Ishikawa (cell line): ENCODE results near the gene SLC9A9.
A peak's percentile ranks its signal among the peaks of the same experiment; 100 is the strongest.

Source experiments
- CEBPB ChIP-seq: IDR thresholded peaks from 2 replicates; pipeline ENCODE4 v1.6.1; 2012
- CREB1 ChIP-seq: IDR thresholded peaks from 2 replicates; pipeline ENCODE4 v1.6.1; 2012; ENCODE audit warnings: low read depth
- EGR1 ChIP-seq: IDR thresholded peaks from 2 replicates; pipeline ENCODE4 v1.6.1; 2012
- EP300 ChIP-seq: IDR thresholded peaks from 2 replicates; pipeline ENCODE4 v1.6.1; 2012; ENCODE audit warnings: borderline replicate concordance
- FOXM1 ChIP-seq: IDR thresholded peaks from 2 replicates; pipeline ENCODE4 v1.6.1; 2012; ENCODE audit warnings: low read depth, borderline replicate concordance
- NFIC ChIP-seq: IDR thresholded peaks from 2 replicates; pipeline ENCODE4 v1.6.1; 2012
- RAD21 ChIP-seq: IDR thresholded peaks from 2 replicates; pipeline ENCODE4 v1.6.1; 2012; ENCODE audit warnings: low read depth
- TAF1 ChIP-seq: IDR thresholded peaks from 2 replicates; pipeline ENCODE4 v1.6.1; 2012; ENCODE audit warnings: low read depth, mild to moderate bottlenecking
- TCF12 ChIP-seq: IDR thresholded peaks from 2 replicates; pipeline ENCODE4 v1.6.1; 2012; ENCODE audit warnings: low read depth
- TEAD4 ChIP-seq: IDR thresholded peaks from 2 replicates; pipeline ENCODE4 v1.6.1; 2012
- USF1 ChIP-seq: IDR thresholded peaks from 2 replicates; pipeline ENCODE4 v1.6.1; 2012
- YY1 ChIP-seq: IDR thresholded peaks from 2 replicates; pipeline ENCODE4 v1.6.1; 2012; ENCODE audit warnings: low read depth
- ZBTB7A ChIP-seq: IDR thresholded peaks from 2 replicates; pipeline ENCODE4 v1.6.1; 2012; ENCODE audit warnings: low read depth
- TF ChIP-seq, protein P1 (sequence below): IDR thresholded peaks from 2 replicates; pipeline ENCODE4 v1.6.1; 2012
- TF ChIP-seq, protein P2 (sequence below): IDR thresholded peaks from 2 replicates; pipeline ENCODE4 v1.6.1; 2012; ENCODE audit warnings: low read depth, mild to moderate bottlenecking

The SLC9A9 gene

GRCh38 chr3:143351895-143352608, 496.2 kb downstream of the SLC9A9 start:
- TF ChIP-seq RAD21 = no peak
- TF ChIP-seq TEAD4 = 0 out of 2 replicates have a peak, but pooled peaks have one; percentile 27

DNA sequence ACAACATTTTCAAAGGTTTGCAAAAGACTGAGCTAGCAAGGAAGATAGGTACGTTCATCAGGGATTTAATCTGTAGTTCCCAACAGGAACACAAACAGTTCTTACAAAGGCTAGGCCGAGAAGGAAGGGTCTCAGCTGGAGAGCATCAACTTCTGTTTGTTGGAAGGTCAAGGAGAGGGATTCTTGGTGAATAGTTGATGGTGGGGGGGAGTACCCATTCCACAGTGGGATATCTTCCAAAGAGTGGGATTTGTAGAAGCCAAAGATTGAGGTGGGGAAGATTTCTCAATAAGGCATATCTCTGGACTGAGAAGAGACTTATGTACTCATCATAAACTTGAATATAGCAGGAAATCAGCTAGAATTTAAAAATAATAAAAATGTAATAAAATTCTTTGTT, 496.9 kb downstream of the SLC9A9 start:
- TF ChIP-seq TEAD4 (no peak), EP300 (no peak), USF1 (no peak), YY1 (no peak), CREB1 (no peak), NFIC (no peak), RAD21 (no peak), FOXM1 (no peak), EGR1 (no peak), TCF12 (no peak), CEBPB (no peak), ZBTB7A (no peak), TAF1 (no peak)
- TF ChIP-seq, protein P1, sequence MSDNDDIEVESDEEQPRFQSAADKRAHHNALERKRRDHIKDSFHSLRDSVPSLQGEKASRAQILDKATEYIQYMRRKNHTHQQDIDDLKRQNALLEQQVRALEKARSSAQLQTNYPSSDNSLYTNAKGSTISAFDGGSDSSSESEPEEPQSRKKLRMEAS = no peak
- TF ChIP-seq, protein P2, sequence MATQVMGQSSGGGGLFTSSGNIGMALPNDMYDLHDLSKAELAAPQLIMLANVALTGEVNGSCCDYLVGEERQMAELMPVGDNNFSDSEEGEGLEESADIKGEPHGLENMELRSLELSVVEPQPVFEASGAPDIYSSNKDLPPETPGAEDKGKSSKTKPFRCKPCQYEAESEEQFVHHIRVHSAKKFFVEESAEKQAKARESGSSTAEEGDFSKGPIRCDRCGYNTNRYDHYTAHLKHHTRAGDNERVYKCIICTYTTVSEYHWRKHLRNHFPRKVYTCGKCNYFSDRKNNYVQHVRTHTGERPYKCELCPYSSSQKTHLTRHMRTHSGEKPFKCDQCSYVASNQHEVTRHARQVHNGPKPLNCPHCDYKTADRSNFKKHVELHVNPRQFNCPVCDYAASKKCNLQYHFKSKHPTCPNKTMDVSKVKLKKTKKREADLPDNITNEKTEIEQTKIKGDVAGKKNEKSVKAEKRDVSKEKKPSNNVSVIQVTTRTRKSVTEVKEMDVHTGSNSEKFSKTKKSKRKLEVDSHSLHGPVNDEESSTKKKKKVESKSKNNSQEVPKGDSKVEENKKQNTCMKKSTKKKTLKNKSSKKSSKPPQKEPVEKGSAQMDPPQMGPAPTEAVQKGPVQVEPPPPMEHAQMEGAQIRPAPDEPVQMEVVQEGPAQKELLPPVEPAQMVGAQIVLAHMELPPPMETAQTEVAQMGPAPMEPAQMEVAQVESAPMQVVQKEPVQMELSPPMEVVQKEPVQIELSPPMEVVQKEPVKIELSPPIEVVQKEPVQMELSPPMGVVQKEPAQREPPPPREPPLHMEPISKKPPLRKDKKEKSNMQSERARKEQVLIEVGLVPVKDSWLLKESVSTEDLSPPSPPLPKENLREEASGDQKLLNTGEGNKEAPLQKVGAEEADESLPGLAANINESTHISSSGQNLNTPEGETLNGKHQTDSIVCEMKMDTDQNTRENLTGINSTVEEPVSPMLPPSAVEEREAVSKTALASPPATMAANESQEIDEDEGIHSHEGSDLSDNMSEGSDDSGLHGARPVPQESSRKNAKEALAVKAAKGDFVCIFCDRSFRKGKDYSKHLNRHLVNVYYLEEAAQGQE = no peak

DNA sequence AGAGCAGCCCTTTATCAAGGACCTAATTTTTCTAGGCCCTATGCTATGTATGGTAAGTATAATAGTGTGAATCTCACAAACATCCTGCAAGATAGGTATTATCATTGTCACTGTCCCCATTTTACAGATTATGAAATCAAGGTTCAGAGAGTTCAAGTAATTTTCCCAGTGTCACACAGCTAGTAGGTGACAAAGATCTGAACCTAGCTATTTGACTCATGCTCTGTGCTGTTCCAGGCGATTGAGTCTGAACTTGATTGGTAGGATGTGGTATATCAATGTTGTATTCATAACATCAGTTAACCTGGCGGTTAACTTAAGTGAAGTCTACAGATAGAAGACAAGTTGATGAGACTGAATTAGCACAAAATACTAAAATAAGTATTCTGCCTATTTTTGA, 498.8 kb downstream of the SLC9A9 start:
- TF ChIP-seq USF1 = no peak
- no peak for TF ChIP-seq CEBPB
- TF ChIP-seq, protein P2 = no peak
- no peak for TF ChIP-seq RAD21

GRCh38 chr3:143348486-143349327, 499.6 kb downstream of the SLC9A9 start:
- TF ChIP-seq, protein P1 = no peak
- TF ChIP-seq, protein P2 = no peak
- TF ChIP-seq TAF1 = no peak
- no peak for TF ChIP-seq TCF12
- no peak for TF ChIP-seq EGR1
- TF ChIP-seq USF1 = no peak
- TF ChIP-seq RAD21 = 0 out of 2 replicates have a peak, but pooled peaks have one; percentile 14
- TF ChIP-seq TEAD4 = no peak
- TF ChIP-seq CEBPB = no peak
